ENCODE results near the gene ZBED4.

GRCh38 chr22:49915610-49916009 is 62.0 kb downstream of the ZBED4 start:
- TF ChIP-seq CTCF (conservative IDR thresholded peaks at IDR 0.05; ENCODE audit: low read depth, low read length): no peak
- no peak for TF ChIP-seq EZH2 (IDR thresholded peaks at IDR 0.05; ENCODE audit: borderline replicate concordance, low read depth, low read length, poor library complexity, severe bottlenecking)

All from A673 (cell line).